LNCaP clone FGC (cell line): ENCODE measurements around the gene CMIP.

Experiments used
- DNase-seq: peaks from one replicate; pipeline ENCODE4 v3.0.0-alpha.2; 2011; ENCODE audit warnings: low read depth
- H3K4me3 ChIP-seq: 2 replicates; pipeline ENCODE4 v1.5.1; 2011; ENCODE audit warnings: mild to moderate bottlenecking, low read depth, low read length, control low read depth
- TF ChIP-seq, protein P1 (sequence below): IDR thresholded peaks from 2 replicates; pipeline ENCODE4 v1.5.1; 2012; ENCODE audit warnings: mild to moderate bottlenecking; ENCODE audit not compliant: control insufficient read depth, insufficient read depth; ENCODE audit errors: extremely low read depth

Gene CMIP

GRCh38 chr16:81463296-81463890 lies 18.8 kb downstream of the CMIP start:
- TF ChIP-seq, protein P1, sequence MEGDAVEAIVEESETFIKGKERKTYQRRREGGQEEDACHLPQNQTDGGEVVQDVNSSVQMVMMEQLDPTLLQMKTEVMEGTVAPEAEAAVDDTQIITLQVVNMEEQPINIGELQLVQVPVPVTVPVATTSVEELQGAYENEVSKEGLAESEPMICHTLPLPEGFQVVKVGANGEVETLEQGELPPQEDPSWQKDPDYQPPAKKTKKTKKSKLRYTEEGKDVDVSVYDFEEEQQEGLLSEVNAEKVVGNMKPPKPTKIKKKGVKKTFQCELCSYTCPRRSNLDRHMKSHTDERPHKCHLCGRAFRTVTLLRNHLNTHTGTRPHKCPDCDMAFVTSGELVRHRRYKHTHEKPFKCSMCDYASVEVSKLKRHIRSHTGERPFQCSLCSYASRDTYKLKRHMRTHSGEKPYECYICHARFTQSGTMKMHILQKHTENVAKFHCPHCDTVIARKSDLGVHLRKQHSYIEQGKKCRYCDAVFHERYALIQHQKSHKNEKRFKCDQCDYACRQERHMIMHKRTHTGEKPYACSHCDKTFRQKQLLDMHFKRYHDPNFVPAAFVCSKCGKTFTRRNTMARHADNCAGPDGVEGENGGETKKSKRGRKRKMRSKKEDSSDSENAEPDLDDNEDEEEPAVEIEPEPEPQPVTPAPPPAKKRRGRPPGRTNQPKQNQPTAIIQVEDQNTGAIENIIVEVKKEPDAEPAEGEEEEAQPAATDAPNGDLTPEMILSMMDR: no peak

GRCh38 chr16:81464279-81464678 lies 19.7 kb downstream of the CMIP start:
- no peak for DNase-seq
- TF ChIP-seq, protein P1: no peak

More at GRCh38 chr16:81463296-81463890, 18.8 kb downstream of the CMIP start:
- no peak for DNase-seq
- H3K4me3 ChIP-seq: no peak overlapping the region

GRCh38 chr16:81465375-81465943 lies 20.9 kb downstream of the CMIP start:
- H3K4me3 ChIP-seq: no peak overlapping the region
- no peak for DNase-seq
- TF ChIP-seq, protein P1: no peak

More at GRCh38 chr16:81464279-81464678, 19.7 kb downstream of the CMIP start:
- H3K4me3 ChIP-seq: no peak overlapping the region

DNA sequence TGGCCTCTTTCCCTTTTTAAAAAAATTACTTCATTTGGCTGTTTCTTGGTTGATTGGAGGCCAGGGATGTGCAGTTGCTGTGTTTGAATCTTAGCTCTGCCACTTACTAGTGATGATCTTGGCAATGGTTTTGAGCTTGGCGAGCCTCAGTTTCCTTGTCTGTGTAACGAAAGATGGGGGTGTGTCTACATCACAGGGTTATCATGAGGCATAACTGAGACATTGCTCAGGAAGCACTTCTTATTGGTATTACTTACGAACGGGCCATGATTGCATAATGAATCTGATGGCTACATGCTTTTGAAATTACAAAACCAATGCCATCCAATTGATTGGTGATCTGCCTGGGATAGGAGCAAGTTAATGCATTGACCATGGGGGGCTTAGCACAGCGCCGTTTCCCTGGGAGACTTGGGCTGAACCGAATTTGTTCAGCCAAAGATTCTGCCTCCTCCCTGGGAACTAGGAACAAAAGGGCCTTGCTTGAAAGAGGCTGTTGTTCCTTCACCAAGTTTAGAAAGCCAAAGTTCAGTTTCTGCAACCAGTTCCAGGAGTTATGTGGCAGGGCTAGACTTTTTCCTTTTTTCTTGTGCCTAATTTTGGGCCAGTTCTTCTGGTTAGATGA lies 21.9 kb downstream of the CMIP start:
- H3K4me3 ChIP-seq: no peak overlapping the region
- TF ChIP-seq, protein P1: no peak
- no peak for DNase-seq

- H3K4me3 ChIP-seq: no peak overlapping the region
- no peak for DNase-seq
- TF ChIP-seq, protein P1: no peak
Observed at GRCh38 chr16:81467072-81467471, 22.5 kb downstream of the CMIP start.

DNA sequence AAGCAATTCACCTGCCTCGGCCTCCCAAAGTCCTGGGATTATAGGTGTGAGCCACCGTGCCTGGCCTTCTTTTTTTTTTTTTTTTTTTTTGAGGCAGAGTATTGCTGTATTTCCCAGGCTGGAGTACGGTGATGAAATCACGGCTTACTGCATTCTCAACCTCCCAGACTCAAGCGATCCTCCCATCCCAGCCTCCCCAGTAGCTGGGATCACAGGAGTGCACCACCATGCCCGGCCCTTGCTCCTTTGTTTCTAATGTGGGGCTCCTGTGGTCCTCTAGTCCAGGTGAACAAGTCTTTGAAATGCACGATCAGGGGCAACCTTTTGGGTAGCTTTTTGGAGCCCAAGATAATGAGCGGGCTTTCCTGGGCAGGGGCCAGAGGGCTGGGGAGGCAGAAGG lies 23.2 kb downstream of the CMIP start:
- no peak for DNase-seq
- TF ChIP-seq, protein P1: no peak
- H3K4me3 ChIP-seq: no peak overlapping the region
